Gastrocnemius medialis (tissue), 4 donors: ENCODE results near the gene ETHE1.

Experiments
- POLR2A ChIP-seq, 2 donors: fragments of 450-650 bp; IDR thresholded peaks; one replicate each; pipeline ENCODE4 v1.6.1; 2017; ENCODE audit warnings: antibody characterized with exemption in 2 of 2, mild to moderate bottlenecking in 2 of 2, moderate library complexity in 2 of 2
- TF ChIP-seq, protein P1 (sequence below), 5 experiments: fragments of 450-650 bp in 3 of 5; fragments of 200-600 bp in 2 of 5; sonication (generic) in 2 of 5; IDR thresholded peaks in 4 of 5; conservative IDR thresholded peaks in 1 of 5; 1 replicate in 4 of 5; 2 replicates in 1 of 5; pipeline ENCODE4 v1.5.1; 2016 to 2019; ENCODE audit warnings: antibody characterized with exemption in 5 of 5, mild to moderate bottlenecking in 3 of 5, moderate library complexity in 3 of 5

DNA sequence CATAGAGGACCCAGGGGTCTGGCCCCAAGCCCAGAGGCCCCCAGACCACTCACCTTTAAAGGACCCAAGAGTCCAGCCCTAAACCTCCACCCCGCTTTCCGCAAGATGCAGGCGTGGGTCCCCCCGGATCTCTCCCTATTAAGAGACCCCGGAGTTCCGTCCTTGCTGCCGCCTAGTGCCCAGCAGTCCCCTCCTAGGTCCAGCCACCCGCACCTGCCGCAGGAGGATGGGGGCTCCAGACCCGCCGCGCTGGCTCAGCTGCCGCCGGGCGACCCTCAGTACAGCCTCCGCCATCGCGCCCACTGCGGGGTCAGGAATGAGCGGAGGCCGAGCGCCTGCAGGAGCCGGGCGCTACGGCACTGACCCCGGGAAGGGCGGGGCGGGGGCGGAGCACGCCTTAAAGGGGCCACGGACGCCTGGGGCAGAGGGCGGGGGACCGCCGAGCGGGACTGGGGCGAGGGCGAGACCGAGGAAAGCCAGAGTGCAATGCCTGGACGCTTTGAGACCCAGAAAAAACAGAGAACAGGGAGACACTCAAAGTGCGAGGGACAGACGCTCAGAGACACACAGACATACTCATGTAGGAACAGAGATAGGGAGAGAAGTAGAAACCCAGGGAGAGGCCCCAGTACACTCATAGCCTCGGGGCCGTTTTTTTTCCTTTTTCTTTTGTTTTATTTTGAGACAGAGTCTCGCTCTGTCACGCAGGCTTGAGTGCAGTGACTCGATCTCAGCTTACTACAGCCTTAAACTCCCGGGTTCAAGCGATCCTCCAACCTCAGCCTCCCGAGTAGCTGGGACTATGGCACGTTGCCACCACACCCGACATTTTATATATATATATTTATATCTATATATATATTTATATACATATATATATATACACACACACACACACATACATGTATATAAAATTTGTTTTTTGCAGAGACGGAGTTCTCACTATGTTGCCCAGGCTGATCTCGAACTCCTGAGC is at the start of gene ETHE1:
- TF ChIP-seq, protein P1, sequence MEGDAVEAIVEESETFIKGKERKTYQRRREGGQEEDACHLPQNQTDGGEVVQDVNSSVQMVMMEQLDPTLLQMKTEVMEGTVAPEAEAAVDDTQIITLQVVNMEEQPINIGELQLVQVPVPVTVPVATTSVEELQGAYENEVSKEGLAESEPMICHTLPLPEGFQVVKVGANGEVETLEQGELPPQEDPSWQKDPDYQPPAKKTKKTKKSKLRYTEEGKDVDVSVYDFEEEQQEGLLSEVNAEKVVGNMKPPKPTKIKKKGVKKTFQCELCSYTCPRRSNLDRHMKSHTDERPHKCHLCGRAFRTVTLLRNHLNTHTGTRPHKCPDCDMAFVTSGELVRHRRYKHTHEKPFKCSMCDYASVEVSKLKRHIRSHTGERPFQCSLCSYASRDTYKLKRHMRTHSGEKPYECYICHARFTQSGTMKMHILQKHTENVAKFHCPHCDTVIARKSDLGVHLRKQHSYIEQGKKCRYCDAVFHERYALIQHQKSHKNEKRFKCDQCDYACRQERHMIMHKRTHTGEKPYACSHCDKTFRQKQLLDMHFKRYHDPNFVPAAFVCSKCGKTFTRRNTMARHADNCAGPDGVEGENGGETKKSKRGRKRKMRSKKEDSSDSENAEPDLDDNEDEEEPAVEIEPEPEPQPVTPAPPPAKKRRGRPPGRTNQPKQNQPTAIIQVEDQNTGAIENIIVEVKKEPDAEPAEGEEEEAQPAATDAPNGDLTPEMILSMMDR (IDR thresholded peaks at IDR 0.05 in 4 of 5, conservative IDR thresholded peaks at IDR 0.05 in 1 of 5) = no peak
- TF ChIP-seq POLR2A (IDR thresholded peaks at IDR 0.05) = peak; percentile 56 to 62
